HCT116 (cell line): ENCODE measurements around the gene DOC2A.

Experiments used
- JUND ChIP-seq: IDR thresholded peaks from 2 replicates; pipeline ENCODE4 v1.6.1; 2012
- POLR2A ChIP-seq: IDR thresholded peaks from 2 replicates; pipeline ENCODE4 v1.7.0; 2011; ENCODE audit warnings: borderline replicate concordance; ENCODE audit not compliant: insufficient read depth, insufficient read length; ENCODE audit errors: extremely low read depth
- RAD21 ChIP-seq: IDR thresholded peaks from 2 replicates; pipeline ENCODE4 v1.6.1; 2012; ENCODE audit warnings: low read depth, mild to moderate bottlenecking
- SP1 ChIP-seq: IDR thresholded peaks from 2 replicates; pipeline ENCODE4 v1.6.1; 2012; ENCODE audit warnings: low read depth
- ZNF274 ChIP-seq: fragments of 200-500 bp; sonication (Bioruptor generic); IDR thresholded peaks from 2 replicates; pipeline ENCODE4 v1.6.1; 2014; ENCODE audit warnings: mild to moderate bottlenecking, low read depth, low read length, inconsistent platforms
- TF ChIP-seq, protein P1 (sequence below): IDR thresholded peaks from 2 replicates; pipeline ENCODE4 v1.6.1; 2012; ENCODE audit warnings: low read depth
- TF ChIP-seq, protein P2 (sequence below), 3 experiments: fragments of 200-600 bp in 1 of 3; sonication (generic) in 1 of 3; IDR thresholded peaks in 2 of 3; conservative IDR thresholded peaks in 1 of 3; 2 replicates each; pipeline ENCODE4 v1.5.1; 2012 to 2017; ENCODE audit warnings: low read depth in 2 of 3, low read length in 2 of 3, antibody characterized with exemption in 1 of 3, borderline replicate concordance in 1 of 3, control low read depth in 1 of 3, mild to moderate bottlenecking in 1 of 3, mixed read lengths in 1 of 3, mixed run types in 1 of 3, moderate library complexity in 1 of 3; ENCODE audit not compliant: insufficient read depth in 1 of 3
- TF ChIP-seq, protein P3 (sequence below): IDR thresholded peaks from 2 replicates; pipeline ENCODE4 v1.6.1; 2012

DNA sequence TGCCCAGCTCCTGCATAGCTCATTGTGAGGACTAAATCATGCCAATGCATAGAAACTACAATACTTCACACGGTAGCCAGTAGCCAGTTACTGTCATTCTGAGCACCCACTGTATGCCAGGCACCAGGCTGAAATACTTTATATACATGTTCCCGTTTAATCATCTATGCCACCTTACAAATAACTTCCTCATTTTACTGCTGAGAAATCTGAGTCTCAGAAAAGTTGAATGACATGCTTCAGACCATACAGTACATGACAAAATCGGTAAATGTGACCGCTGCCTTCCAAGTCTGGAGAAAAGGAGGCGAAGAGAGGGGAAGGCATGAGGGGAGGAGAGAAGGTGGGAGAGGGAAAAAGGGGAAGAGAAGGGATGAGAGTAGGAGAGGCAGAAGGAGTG is 29.4 kb upstream of the DOC2A start:
- no peak for TF ChIP-seq RAD21
- TF ChIP-seq, protein P1, sequence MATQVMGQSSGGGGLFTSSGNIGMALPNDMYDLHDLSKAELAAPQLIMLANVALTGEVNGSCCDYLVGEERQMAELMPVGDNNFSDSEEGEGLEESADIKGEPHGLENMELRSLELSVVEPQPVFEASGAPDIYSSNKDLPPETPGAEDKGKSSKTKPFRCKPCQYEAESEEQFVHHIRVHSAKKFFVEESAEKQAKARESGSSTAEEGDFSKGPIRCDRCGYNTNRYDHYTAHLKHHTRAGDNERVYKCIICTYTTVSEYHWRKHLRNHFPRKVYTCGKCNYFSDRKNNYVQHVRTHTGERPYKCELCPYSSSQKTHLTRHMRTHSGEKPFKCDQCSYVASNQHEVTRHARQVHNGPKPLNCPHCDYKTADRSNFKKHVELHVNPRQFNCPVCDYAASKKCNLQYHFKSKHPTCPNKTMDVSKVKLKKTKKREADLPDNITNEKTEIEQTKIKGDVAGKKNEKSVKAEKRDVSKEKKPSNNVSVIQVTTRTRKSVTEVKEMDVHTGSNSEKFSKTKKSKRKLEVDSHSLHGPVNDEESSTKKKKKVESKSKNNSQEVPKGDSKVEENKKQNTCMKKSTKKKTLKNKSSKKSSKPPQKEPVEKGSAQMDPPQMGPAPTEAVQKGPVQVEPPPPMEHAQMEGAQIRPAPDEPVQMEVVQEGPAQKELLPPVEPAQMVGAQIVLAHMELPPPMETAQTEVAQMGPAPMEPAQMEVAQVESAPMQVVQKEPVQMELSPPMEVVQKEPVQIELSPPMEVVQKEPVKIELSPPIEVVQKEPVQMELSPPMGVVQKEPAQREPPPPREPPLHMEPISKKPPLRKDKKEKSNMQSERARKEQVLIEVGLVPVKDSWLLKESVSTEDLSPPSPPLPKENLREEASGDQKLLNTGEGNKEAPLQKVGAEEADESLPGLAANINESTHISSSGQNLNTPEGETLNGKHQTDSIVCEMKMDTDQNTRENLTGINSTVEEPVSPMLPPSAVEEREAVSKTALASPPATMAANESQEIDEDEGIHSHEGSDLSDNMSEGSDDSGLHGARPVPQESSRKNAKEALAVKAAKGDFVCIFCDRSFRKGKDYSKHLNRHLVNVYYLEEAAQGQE, result no peak
- TF ChIP-seq ZNF274, result no peak
- TF ChIP-seq, protein P2, sequence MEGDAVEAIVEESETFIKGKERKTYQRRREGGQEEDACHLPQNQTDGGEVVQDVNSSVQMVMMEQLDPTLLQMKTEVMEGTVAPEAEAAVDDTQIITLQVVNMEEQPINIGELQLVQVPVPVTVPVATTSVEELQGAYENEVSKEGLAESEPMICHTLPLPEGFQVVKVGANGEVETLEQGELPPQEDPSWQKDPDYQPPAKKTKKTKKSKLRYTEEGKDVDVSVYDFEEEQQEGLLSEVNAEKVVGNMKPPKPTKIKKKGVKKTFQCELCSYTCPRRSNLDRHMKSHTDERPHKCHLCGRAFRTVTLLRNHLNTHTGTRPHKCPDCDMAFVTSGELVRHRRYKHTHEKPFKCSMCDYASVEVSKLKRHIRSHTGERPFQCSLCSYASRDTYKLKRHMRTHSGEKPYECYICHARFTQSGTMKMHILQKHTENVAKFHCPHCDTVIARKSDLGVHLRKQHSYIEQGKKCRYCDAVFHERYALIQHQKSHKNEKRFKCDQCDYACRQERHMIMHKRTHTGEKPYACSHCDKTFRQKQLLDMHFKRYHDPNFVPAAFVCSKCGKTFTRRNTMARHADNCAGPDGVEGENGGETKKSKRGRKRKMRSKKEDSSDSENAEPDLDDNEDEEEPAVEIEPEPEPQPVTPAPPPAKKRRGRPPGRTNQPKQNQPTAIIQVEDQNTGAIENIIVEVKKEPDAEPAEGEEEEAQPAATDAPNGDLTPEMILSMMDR (IDR thresholded peaks at IDR 0.05 in 2 of 3, conservative IDR thresholded peaks at IDR 0.05 in 1 of 3; ENCODE audit: borderline replicate concordance in 1 of 3, insufficient read depth in 1 of 3, low read depth in 2 of 3, low read length in 2 of 3), result no peak
- TF ChIP-seq POLR2A, result no peak
- TF ChIP-seq SP1, result no peak
- no peak for TF ChIP-seq JUND
- TF ChIP-seq, protein P3, sequence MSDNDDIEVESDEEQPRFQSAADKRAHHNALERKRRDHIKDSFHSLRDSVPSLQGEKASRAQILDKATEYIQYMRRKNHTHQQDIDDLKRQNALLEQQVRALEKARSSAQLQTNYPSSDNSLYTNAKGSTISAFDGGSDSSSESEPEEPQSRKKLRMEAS, result no peak
